UCSD-AML1 (cell line): ENCODE results near the gene DAGLA.
"Not testable (repeated sequence)": the region's sequence is repeated elsewhere in the genome, so short reads cannot be mapped to it uniquely, and the experiment has no call there.

Source experiments
- DNase-seq: peaks from one replicate; lab custom pipeline; 2025; ENCODE audit not compliant: unreplicated experiment; lab: John Stamatoyannopoulos, UW

Gene DAGLA, protein sequence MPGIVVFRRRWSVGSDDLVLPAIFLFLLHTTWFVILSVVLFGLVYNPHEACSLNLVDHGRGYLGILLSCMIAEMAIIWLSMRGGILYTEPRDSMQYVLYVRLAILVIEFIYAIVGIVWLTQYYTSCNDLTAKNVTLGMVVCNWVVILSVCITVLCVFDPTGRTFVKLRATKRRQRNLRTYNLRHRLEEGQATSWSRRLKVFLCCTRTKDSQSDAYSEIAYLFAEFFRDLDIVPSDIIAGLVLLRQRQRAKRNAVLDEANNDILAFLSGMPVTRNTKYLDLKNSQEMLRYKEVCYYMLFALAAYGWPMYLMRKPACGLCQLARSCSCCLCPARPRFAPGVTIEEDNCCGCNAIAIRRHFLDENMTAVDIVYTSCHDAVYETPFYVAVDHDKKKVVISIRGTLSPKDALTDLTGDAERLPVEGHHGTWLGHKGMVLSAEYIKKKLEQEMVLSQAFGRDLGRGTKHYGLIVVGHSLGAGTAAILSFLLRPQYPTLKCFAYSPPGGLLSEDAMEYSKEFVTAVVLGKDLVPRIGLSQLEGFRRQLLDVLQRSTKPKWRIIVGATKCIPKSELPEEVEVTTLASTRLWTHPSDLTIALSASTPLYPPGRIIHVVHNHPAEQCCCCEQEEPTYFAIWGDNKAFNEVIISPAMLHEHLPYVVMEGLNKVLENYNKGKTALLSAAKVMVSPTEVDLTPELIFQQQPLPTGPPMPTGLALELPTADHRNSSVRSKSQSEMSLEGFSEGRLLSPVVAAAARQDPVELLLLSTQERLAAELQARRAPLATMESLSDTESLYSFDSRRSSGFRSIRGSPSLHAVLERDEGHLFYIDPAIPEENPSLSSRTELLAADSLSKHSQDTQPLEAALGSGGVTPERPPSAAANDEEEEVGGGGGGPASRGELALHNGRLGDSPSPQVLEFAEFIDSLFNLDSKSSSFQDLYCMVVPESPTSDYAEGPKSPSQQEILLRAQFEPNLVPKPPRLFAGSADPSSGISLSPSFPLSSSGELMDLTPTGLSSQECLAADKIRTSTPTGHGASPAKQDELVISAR

DNA sequence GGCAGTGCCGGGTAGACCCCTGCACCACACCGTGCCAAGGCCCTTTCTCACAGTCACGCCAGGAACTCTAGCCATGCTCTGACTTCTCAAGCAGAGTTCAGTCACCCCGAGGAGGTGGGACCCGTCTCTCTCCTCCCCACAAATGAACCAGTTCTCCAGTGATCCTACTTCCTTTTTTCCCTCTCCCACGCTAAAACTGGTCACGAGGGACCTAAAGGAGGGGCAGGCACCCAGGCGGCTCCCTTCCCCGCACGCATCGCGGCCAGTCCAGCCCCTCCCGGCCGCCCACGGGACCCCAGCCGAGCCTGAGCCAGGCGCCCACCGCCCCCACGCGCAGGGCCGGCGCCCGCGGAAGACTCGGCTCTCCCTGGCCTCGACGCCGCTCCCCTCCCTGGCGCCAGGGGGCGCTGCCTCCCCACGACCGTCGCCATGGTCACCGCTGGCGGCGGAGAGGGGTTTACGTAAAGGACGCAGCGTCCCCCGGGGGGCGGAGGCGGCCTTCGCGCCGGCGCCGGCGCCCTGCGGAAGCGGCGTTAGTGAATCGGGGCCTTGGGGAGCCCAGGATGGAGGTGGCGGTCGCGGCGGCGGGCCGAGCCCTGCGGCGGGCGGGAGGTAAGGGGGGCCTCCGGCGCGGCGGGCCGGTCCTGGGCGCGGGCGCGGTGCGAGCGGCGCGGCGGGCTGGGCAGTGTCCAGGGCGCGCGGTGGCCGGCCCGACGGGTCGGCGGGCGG is at the start of gene DAGLA:
Gene DAGLA, plus strand, starts transcription at position 499 of the 729 bp plus-strand sequence. CDS start 39,765 bp downstream, outside the sequence.
- peak; percentile 68 for DNase-seq

DNA sequence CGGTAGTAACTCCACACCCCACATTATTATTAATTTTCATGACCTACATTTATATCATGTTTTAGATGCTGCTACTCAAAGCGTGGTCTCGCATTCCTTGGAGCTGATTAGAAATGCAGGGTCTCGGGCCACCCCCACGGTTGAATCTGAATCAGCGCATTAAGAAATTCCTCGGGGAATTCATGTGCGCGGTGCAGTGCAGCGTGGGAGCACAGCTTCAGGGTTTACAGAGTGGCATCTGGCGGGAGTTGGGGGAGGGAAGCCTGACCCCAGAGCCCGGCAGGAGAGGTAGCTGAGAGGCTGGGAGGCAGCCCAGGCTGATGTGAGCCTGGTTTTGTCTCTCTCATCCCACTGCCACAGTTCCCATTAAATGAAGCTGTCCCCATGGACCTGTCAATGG is 48.1 kb upstream of the DAGLA start:
- no peak for DNase-seq

DNA sequence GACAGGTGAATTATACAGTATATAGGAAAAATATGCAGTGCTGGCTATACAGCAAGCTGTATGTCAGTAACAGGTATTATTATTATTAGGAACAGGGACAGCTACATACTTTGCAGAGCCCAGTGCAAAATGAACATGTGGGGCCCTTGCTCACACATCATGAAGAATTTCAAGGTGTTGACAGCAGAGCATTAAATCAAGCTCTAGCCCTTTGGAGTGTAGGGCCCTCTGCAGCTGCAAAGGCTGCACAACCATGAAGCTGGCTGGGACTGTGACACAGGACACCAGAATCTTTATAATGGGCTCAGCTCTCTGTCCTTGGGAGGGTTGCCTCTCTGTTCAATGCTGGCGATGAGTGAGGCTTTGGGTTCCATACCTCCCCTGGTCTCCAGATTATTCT is 44.9 kb upstream of the DAGLA start:
- no peak for DNase-seq

DNA sequence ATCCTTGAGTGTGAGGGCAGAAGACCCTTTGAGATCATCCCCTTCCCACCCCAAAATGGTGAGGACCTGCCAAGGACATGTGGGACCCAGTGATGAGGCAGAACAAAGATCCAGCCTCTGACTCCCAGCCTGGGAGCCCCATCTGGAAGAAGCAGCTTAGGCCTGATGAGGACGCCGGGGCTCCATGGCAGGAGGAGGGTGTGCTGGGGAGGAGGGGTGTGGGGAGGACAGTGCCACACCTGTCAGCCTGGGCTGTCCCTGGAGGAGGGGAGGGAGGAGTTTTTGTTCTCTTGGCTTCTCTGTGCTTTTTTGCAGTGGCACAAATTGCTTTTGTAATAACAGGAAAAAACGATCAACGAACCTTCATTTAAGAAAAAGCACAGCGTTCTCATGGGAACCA is 44.4 kb upstream of the DAGLA start:
- DNase-seq: no peak

DNA sequence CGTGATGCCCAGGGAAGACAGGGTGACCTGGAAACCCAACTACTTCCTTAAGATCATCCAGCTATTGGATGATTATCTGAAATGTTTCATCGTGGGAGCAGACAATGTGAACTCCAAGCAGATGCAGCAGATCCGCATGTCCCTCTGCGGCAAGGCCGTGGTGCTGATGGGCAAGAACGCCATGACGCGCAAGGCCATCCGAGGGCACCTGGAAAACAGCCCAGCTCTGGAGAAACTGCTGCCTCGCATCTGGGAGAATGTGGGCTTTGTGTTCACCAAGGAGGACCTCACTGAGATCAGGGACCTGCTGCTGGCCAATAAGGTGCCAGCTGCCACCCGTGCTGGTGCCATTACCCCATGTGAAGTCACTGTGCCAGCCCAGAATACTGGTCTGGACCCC is 43.5 kb upstream of the DAGLA start:
- DNase-seq: no peak

DNA sequence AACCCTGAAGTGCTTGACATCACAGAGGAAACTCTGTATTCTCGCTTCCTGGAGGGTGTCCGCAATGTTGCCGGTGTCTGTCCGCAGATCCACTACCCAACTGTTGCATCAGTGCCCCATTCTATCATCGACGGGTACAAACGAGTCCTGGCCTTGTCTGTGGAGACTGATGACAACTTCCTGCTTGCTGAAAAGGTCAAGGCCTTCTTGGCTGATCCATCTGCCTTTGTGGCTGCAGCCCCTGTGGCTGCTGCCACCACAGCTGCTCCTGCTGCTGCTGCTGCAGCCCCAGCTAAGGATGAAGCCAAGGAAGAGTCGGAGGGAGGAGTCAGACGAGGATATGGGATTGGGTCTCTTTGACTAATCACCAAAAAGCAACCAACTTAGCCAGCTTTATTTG is 42.9 kb upstream of the DAGLA start:
- DNase-seq: no peak

DNA sequence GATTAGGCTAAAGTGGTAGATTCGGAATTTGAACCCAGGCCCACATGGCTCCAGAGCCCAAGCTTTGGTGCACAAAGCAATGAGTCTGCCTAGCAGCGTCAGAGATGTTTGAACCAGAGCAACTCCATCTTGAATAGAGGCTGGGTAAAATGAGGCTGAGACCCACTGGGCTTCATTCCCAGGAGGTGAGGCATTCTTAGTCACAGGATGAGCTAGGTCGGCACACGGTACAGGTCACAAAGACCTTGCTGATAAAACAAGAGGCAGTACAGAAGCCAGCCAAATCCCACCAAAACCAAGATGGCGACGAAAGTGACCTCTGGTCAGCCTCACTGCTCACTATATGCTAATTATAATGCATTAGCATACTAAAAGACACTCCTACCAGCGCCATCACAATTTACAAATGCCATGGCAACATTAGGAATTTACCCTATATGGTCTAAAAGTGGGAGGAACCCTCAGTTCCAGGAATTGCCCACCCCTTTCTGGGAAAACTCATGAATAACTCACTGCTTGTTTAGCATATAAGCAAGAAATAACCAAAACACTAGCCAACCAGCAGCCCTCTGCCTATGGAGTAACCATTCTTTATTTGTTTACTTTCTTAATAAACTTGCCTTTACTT is 40.3 kb upstream of the DAGLA start:
- no peak for DNase-seq

DNA sequence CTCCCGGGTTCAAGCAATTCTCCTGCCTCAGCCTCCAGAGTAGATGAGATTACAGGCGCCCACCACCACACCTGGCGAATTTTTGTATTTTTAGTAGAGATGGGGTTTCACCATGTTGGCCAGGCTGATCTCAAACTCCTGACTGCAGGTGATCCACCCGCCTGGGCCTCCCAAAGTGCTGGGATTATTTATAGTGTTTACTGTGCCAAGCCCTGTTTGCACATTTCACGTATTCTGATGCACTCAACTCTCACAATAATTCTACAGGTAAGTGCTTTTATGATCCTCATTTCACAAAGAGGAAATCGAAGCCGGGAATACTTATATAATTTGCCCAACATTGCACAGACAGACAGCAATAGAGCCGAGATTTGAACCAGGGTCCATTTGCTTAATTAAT is 38.0 kb upstream of the DAGLA start:
- no peak for DNase-seq

DNA sequence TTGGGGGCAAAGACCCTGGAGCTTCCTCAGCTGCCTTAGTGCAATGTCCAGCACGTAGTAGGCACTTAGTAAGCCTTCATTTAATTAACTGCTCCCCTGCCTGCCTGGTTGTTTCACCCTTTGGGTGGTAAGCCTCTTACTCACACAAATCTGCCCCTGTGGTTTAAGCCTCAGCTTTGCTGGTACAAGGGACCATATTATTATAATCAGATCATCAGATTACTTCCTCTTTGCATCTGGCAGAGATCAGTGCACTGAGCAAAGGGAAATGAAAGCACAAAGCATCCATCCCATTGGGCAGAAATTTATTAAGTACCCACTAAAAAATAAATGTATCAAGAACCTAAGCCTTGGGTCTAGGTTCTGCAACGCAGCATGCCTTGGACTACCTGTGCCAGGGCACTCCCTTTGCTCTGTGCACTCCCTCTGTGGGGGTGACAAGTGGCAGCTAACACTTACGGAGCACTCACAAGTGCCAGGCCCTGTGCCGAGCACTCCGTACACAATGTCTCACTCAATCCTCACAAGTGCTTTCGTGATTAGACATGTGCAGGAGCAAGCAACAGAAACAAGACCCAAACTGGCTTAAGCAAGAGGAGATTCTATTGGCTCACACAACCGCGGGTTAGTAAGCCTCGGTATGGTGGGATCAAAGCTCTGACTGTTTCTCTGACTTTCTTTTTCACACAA is 34.9 kb upstream of the DAGLA start:
- no peak for DNase-seq

DNA sequence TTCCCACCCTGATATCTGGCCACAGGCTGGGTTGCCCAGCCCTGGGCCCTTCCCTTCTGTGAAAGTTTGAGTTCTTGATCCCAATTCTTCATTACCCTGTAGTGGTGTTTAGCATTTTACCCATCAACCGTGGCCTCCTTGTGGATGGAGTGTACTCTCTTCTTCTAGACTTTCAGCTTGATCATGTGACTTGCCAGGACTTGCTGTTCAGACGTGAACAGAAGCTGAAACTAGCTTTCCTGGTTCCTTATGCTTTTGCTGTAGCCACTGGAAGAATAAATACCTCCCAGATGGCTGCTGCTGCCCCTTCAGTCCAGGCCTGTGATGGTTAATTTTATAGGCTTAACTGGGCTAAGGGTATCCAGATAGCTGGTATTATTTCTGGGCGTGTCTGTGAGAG is 32.7 kb upstream of the DAGLA start:
- DNase-seq: no peak

DNA sequence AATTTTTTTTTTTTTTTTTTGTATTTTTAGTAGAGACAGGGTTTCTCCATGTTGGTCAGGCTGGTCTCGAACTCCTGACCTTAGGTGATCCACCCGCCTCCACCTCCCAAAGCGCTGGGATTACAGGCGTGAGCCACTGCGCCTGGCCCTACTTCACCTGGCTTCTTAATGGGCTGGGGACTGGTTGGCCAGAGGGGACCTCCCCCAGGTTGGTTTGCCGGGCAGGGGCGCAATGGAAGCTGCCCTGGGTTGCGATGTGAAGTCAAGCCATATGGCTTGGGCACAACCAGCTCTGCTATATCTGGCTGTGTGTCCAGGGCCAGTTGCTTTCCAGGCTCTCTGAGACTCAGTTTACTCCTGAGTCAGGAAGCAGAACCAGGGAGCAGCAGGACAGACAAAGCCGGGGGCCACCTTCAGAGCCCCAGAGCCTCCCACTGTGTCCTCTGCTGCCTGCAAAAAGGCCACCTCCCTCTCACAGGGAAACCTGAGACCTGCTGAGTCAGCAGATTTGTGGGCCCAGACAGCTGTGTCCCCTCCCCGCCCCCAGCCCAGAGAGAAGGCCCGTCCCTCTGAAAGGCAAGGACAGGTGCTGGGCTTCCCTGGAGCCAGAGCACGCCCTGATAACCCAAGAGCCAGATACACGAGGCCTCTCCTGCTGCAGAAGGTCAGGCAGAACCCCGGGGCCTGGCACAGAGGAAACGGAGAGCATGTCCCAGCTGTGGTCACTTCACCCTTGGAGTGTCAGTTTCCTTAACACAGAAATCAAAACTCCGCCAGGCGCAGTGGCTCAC is 29.2 kb upstream of the DAGLA start:
- DNase-seq: no peak

DNA sequence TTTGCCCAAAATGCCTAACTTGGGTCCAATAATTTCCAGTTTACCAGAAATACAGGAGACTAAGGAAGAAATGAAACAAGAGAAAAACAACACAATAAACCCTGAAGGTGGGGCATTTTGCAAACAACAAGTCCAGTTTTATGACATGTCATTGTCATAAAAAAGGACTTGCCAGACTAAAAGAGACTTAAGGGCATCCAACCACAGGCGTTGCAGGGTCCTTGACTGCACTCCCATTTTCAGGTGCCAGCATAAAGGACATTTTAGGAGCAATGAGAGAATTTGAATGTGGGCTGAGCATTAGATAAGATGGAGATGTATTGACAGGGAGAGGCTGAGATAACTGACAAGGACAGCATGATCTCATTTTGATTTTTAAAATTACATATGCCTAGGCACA is 28.1 kb upstream of the DAGLA start:
- DNase-seq: no peak

DNA sequence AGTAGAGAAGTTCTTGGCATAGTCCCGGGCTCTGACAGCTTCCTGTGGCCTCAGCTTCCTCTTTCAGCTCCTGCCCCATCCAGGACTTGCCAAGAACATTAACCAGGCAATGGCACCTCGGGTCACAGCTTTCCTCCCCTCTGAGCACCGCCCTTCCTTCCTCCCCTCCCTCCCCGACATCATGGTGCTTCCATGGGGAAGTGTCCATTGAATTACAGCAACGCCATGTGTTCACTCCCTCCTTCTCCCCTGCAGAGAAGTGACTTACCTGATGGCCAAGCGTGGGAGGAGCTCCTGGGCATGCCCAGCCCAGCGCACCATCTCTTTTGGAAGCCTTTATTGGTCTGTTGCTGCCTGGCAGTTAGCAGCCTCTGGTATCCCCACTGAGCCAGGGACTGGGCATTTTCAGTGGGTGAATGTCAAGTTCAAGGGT is 25.8 kb upstream of the DAGLA start:
- peak; percentile 64 for DNase-seq

DNA sequence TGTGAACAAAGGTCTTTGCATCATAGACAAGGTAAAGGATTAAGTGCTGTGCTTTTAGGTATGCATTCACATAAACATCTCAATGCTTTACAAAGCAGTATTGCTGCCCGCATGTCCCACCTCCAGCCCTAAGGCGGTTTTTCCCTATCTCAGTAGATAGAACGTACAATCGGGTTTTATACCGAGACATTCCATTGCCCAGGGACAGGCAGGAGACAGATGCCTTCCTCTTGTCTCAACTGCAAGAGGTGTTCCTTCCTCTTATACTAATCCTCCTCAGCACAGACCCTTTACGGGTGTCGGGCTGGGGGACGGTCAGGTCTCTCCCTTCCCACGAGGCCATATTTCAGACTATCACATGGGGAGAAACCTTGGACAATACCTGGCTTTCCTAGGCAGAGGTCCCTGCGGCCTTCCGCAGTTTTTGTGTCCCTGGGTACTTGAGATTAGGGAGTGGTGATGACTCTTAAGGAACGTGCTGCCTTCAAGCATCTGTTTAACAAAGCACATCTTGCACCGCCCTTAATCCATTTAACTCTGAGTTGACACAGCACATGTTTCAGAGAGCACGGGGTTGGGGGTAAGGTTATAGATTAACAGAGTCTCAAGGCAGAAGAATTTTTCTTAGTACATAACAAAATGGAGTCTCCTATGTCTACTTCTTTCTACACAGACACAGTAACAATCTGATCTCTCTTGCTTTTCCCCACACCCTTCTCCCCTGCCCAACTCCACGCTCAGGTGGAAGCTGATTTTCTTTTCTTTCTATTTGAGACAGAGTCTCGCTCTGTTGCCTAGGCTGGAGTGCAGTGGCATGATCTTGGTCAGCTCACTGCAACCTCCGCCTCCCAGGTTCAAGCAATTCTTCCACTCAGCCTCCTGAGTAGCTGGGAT is 24.7 kb upstream of the DAGLA start:
- not testable (repeated sequence) for DNase-seq

DNA sequence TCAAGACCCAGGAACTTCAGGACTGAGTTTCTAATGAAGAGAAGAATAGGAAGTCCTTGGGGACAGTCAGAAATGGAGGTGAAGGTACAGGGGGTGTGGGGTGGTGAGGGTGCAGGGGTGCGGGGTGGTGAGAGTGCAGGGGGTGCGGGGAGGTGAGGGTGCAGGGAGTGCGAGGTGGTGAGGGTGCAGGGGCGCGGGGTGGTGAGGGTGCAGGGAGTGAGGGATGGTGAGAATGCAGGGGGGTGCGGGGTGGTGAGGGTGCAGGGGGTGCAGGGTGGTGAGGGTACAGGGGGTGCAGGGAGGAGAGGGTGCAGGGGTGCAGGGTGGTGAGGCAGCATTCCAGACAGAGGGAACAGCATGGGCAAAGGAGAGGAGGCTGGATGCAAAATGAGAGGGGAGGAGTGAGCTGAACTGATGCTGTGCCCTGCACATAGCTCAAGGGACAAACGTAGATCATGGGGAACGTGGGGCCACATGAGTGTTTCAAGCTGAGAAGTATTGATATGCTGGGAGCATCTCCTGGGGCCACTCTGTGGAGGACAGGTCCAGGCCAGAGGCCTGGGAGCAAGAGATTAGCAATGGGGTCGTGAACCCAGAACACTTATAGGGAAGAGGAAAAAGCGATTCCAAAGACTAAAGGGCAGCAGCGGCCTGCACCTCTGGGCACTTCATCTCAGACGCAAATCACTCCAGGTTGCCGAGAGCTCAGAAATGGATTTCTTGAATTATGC is 23.7 kb upstream of the DAGLA start:
- no peak for DNase-seq

DNA sequence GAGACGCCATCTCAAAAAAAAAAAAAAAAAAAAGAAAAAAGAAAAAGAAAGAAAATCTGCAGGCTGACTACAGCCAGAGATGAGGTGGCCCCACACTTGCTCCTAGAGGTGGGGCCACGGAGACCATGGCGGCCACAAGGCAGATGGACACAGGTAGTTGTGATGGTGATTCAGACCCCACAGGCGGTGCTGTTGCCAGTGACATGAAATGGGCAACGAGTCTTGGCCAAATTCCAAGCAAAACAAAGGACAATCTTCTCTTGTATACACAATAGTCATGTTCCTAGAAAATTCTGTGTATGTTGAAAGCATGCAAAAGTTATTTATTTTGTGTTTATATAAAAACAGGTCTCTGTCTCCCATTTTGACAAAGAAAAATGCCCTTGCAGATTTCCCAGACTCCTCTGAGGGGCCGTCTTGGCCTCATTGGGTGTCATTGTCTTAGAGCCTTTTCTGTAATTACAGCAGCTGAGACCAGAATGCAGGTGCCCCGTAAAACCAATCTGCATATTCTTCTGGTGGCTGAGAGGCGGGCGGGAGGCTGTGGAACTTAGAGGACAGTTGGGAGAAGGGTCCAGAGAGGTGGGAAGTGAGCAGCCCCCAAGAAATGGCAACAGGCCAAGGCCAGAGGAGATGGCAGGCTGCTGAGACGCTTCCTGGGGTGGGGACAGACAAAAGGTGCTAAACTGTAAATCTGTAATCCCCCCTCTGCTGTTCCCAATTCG is 22.5 kb upstream of the DAGLA start:
- no peak for DNase-seq
